Kidney (tissue), 14 donors: ENCODE results near the gene MARCHF10. TPM values are rescaled to one million over a fixed set of nuclear protein-coding genes. Genes with fewer than 3 reads are reported as not detected.
A peak's percentile ranks its signal among the peaks of the same experiment; 100 is the strongest.

ENCODE experiments used
- DNase-seq, 5 donors: peaks; one replicate each; pipeline ENCODE4 v3.0.0-alpha.2; 2013 to 2020
- FAIRE-seq: peaks from 2 replicates; lab custom pipeline; 2012; peaks lifted over from hg19 to GRCh38; lab: Jason Lieb, UNC
- H3K27ac ChIP-seq, 2 donors: one replicate each; pipeline ENCODE4 v1.7.0; 2013; ENCODE audit warnings: low read depth in 2 of 2, low read length in 2 of 2, inconsistent platforms in 1 of 2
- H3K27me3 ChIP-seq: one replicate; pipeline ENCODE4 v1.7.1; 2013; ENCODE audit warnings: low read length, inconsistent platforms; ENCODE audit not compliant: control insufficient read depth, insufficient read depth
- H3K36me3 ChIP-seq, 3 donors: one replicate each; pipeline versions ENCODE4 v1.7.0 to v1.7.1; 2013; ENCODE audit warnings: low read length in 3 of 3, control low read depth in 1 of 3, inconsistent platforms in 1 of 3; ENCODE audit not compliant: insufficient read depth in 3 of 3, control insufficient read depth in 2 of 3
- H3K4me1 ChIP-seq, 3 donors: one replicate each; pipeline versions ENCODE4 v1.7.0 to v1.7.1; 2013; ENCODE audit warnings: low read length in 3 of 3, inconsistent platforms in 1 of 3, low read depth in 1 of 3; ENCODE audit not compliant: control insufficient read depth in 2 of 3, insufficient read depth in 2 of 3
- H3K4me3 ChIP-seq, 3 donors: one replicate each; pipeline versions ENCODE4 v1.7.0 to v1.8.1; 2013; ENCODE audit warnings: low read length in 3 of 3, control low read depth in 1 of 3, inconsistent platforms in 1 of 3
- H3K9ac ChIP-seq, 3 donors: one replicate each; pipeline versions ENCODE4 v1.7.0 to v1.7.1; 2013; ENCODE audit warnings: low read length in 3 of 3, control low read depth in 1 of 3, inconsistent platforms in 1 of 3
- H3K9me3 ChIP-seq, 3 donors: one replicate each; pipeline versions ENCODE4 v1.7.0 to v1.7.1; 2013; ENCODE audit warnings: low read length in 3 of 3, control low read depth in 1 of 3, inconsistent platforms in 1 of 3; ENCODE audit not compliant: control insufficient read depth in 2 of 3, insufficient read depth in 1 of 3
- CTCF ChIP-seq: IDR thresholded peaks from 3 replicates; pipeline ENCODE4 v1.5.1; 2012; ENCODE audit warnings: mild to moderate bottlenecking, moderate library complexity, borderline replicate concordance; ENCODE audit not compliant: insufficient read depth; ENCODE audit errors: extremely low read depth
- intact Hi-C: fragments of 100-400 bp; cut with DNase I; formaldehyde crosslinking; loops from one replicate; pipeline ENCODE4 v1.11.1; 2022
- polyA plus RNA-seq: library from polyadenylated mRNA; stranded (reverse); fragments of 350-450 nt; fragmentation: Illumina TruSeq; extraction: RNeasy Lipid Tissue Mini Kit (QIAGEN cat#74804); gene quantifications from one replicate; pipeline ENCODE4 v1.2.3, GENCODE V29; 2014; ENCODE audit warnings: low read depth, low replicate concordance; ENCODE audit not compliant: insufficient read depth
- total RNA-seq: library from RNA; stranded (reverse); fragmentation: NEBNext Ultra II Directional; extraction: Animal tissue kit (Norgen Biotek cat#: 25700); gene quantifications from one replicate; pipeline ENCODE4 v1.2.1, GENCODE V29; 2021
- donor health status: control.
- donor health status: control.
- donor health status: control.
- donor health status: control.
- donor health status: control.
- donor health status: DM: yes; HTN: yes; CAD: no.
- donor health status: Normal renal cell carcinoma (clear cell type).

The MARCHF10 gene
- total and polyA plus RNA-seq, 2 donors from 2014 or later: 0.66 to 6.3 TPM

GRCh38 chr17:62735044-62735651 lies 73.0 kb downstream of the MARCHF10 start:
- Histone ChIP-seq H3K4me1 (no peaks in the 10 kb centered on the region), H3K27me3 (no peaks in the 10 kb centered on the region), H3K9ac (no peak overlapping the region), H3K36me3 (no peaks in the 10 kb centered on the region), H3K27ac (peak overlapping the region in 1 of 2 donors; percentile 1), H3K4me3 (no peak overlapping the region), H3K9me3 (no peaks in the 10 kb centered on the region)
- FAIRE-seq (no peak), DNase-seq (peak in 1 of 5 donors; percentile 51)
- intact Hi-C loops: no loop called here
- no peak for TF ChIP-seq CTCF

- Histone ChIP-seq H3K27ac (no peak overlapping the region), H3K36me3 (no peaks in the 10 kb centered on the region), H3K27me3 (no peaks in the 10 kb centered on the region), H3K9ac (no peak overlapping the region), H3K4me1 (no peaks in the 10 kb centered on the region), H3K9me3 (no peaks in the 10 kb centered on the region), H3K4me3 (no peak overlapping the region)
- FAIRE-seq: no peak
- no peak for TF ChIP-seq CTCF
- intact Hi-C loops: no loop called here
- DNase-seq: no peak
These were observed 76.0 kb downstream of the MARCHF10 start for GRCh38 chr17:62732125-62732524.

GRCh38 chr17:62727916-62728672 lies 80.0 kb downstream of the MARCHF10 start:
- FAIRE-seq: no peak
- DNase-seq: no peak
- Histone ChIP-seq H3K4me3 (no peak overlapping the region), H3K4me1 (peaks cover 2 to 8% (median 7%) of the 10 kb centered on the region in 3 donors), H3K27me3 (no peaks in the 10 kb centered on the region), H3K27ac (no peak overlapping the region), H3K9ac (no peak overlapping the region), H3K36me3 (no peaks in the 10 kb centered on the region), H3K9me3 (no peaks in the 10 kb centered on the region)
- TF ChIP-seq CTCF: no peak
- intact Hi-C loops: no loop called here
